Stimulated activated CD8-positive, alpha-beta memory T cell treated with anti-CD3 and anti-CD28 coated beads, Interleukin-7, amount 100 ng/mL, for 24 hours (primary cell): ENCODE measurements around the gene UAP1.
"Not testable (repeated sequence)": the region's sequence is repeated elsewhere in the genome, so short reads cannot be mapped to it uniquely, and the experiment has no call there.

Experiments
- DNase-seq: peaks from one replicate; pipeline ENCODE4 v3.0.0-alpha.2; 2020; ENCODE audit warnings: low read depth

Gene UAP1

GRCh38 chr1:162565460-162565859, 3.9 kb downstream of the UAP1 start:
- no peak for DNase-seq

DNA sequence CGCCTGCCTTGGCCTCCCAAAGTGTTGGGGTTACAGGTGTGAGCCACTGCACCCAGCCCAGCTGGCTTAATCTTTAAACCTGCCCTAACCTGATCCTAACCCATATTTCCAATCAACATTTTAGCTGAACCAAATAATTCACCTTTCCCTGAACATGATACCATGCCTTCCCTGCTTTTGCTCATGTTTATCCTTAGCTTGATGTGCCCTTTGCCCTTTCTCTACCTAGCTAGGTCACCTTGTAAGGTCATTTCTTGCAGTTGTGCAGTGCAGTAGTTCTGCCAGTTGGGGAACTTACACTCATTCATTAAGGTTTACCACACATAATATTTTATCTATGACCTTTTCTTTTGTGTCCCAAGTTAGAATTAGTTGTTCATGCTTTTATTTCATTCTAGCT, 5.3 kb downstream of the UAP1 start:
- DNase-seq, result no peak

DNA sequence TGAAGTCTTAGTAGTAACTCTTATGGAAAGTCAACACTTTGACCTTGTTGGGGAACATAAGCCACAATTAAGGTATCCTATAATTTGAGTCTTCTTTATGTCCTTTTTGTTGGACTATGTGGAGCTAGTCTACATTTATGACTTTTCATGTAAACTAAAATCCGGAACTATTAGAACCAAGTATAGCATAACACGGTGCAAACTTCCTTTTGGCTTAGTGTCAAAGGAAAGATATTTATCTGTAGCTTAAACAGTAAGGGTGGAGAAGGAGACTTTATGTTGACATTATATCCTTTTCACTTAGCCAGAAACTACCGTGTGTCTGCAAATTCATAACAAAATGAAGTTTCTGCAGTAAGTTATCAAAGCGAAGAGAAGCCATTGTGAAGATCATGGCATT, 7.3 kb downstream of the UAP1 start:
- no peak for DNase-seq

- DNase-seq, result no peak
These were observed 9.2 kb downstream of the UAP1 start for GRCh38 chr1:162570718-162571117.

DNA sequence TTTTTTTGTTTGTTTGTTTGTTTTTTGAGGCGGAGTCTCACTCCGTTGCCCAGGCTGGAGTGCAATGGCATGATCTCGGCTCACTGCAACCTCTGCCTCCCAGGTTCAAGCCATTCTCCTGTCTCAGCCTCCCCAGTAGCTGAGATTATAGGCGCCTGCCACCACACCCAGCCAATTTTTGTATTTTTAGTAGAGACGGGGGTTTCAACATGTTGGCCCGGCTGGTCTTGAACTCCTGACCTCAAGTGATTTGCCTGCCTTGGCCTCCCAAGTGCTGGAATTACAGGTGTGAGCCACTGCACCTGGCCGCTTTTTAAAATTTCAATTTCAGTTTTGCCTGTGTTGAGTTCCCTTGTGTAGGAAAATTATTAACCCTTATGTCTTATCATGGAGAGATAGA, 9.6 kb downstream of the UAP1 start:
- not testable (repeated sequence) for DNase-seq

- DNase-seq, result no peak
These were observed 10.2 kb downstream of the UAP1 start for GRCh38 chr1:162571696-162572095.

DNA sequence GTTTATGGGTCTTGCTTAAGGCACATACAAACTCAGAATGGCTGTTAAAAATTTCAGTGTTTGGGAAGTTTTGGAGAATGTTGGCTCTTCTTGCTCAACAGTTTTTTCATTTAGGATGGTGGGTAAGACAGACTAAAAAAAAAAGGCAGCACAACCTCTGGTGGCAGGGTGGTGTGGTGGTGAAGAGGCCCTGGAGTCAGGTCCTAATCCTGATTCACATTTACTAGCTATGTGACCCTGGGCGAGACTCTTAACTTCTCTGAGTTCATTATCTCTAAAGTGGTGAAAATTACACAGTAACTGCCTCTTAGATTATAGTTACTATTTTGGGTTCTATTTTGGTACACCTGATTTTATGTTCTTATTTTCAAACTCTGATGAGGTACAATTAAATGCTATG, 11.6 kb downstream of the UAP1 start:
- DNase-seq, result no peak

DNA sequence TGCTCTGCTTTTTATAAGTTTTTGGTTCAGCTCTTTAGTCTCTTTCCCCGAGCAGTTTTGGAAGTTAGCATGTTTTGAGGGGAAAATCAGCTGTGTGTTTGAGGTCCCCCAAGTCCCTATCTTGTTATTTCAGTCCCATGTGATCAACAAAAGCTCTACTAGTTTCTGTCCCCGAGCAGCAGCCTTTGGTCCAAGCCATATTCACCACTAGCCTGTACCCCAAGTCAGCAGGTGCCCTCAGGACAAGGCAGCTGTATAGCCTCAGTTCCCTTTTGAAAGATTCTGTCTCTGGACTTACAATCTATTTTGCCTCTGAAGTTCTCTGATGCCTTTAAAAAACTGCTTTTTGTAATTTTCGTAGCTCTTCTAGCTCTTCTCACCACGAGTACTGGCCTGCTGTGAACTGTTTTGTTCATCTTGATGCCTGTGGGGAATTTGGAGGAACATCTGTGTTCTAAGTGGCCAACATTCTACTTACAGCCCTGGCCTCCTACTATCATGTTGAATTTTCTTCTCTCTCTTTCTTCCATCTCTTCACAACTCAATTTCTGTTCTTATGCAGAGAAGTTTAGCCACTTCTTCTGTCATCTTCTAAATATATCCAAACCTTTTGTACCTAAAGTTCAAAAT, 16.7 kb downstream of the UAP1 start:
- no peak for DNase-seq

DNA sequence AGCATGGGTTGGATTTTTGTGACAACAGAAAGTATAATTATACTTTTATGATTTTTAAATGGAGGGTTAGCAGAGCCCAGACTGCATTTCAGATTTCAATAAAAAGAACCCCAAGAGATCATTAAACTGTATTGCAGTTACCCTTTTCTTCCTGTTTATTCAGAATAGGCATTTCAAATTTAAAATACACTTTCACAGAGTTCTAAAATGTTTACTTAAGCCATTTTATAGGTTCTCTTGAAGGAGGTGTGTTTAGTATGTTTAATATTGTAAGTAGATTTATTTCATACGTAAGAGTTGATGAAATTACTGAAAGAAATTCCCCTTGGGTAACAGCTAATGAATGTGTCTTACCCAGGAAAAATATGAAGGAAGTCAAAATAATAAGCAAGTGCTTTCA, 17.4 kb downstream of the UAP1 start:
- DNase-seq, result no peak

GRCh38 chr1:162580308-162580707, 18.8 kb downstream of the UAP1 start:
- DNase-seq, result no peak

DNA sequence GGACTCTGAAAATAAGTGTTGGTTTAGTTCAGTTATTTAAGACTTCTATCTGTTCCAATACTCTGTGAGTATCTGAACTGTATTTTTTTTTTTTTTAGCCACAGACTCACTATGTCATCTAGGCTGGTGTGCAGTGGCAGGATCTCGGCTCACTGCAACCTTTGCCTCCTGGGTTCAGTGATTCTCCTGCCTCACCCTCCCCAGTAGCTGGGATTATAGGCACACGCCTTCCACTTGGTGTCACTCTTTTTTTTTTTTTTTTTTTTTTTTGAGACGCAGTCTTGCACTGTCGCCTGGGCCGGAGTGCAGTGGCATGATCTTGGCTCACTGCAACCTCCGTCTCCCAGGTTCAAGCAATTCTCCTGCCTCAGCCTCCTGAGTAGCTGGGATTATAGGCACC, 21.4 kb downstream of the UAP1 start:
- DNase-seq, result not testable (repeated sequence)

DNA sequence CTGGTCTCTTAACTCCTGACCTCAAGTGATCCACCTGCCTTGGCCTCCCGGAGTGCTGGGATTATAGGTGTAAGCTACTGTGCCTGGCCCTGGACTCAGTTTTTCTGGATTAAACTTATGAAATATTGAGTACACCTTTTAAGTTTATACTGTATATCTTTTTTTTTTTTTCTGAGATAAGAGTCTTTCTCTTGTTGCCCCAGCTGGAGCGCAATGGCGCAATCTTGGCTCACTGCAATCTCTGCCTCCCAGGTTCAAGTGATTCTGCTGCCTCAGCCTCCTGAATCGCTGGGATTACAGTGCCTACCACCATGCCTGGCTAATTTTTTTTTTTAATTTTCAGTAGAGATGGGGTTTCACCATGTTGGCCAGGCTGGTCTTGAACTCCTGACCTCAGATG, 23.6 kb downstream of the UAP1 start:
- DNase-seq, result not testable (repeated sequence)

DNA sequence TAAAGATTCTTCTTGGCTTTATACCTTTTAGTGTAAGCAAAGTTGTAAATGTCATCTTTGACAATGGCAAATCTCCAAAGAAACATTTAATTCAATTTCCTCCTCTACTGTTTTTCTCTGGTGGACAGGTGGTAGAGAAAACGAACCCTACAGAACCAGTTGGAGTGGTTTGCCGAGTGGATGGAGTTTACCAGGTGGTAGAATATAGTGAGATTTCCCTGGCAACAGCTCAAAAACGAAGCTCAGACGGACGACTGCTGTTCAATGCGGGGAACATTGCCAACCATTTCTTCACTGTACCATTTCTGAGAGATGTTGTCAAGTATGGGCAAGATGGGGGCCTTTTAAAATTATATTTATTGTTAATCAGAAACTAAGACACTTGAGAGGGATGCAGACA, 25.8 kb downstream of the UAP1 start:
- DNase-seq, result no peak

- no peak for DNase-seq
These were observed 26.3 kb downstream of the UAP1 start for GRCh38 chr1:162587761-162588260.

DNA sequence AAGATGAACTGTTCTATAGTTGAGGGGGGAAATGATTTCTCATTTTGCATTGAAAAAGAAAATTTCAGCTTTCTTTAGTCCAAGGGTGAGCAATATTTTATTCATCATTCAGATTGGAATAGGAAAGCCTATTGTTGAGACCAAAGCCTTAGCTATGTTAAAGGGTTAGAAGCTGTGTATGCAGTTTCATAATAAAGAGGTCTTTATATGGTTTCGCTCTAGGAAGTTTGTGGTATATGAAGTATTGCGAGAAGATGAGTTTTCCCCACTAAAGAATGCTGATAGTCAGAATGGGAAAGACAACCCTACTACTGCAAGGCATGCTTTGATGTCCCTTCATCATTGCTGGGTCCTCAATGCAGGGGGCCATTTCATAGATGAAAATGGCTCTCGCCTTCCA, 28.6 kb downstream of the UAP1 start:
- no peak for DNase-seq

GRCh38 chr1:162590686-162591085, 29.2 kb downstream of the UAP1 start:
- no peak for DNase-seq

DNA sequence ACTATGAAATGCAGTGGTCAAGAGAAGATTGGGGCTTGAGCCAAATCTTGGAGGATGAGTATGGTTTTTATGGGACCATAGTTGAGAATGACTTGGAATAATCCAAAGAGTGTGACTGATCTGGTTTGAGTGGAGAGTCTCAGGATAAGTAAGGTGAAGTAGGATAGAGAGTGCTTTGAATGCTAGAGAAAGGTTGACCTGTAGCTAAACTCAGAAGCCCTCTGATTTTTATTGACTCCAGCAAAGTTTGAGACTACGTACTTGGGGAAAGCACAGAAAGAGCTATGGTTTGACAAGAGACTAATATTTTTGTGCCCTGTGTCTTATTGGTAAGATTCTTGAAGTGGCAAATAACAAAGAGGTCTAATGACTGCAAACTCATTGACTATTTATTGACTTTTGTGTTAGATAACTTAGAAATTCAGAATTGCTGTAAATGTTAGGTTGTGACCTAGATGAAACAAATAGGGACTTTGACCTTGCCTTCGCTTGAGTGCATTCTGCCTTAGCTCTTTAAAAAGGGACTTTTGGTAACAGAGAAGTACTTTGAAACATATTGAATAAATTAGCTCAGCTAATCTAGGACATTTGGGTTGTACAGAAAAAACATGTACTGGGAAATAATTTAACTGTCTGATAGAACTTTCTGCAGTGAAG, 35.1 kb downstream of the UAP1 start:
- DNase-seq, result no peak

DNA sequence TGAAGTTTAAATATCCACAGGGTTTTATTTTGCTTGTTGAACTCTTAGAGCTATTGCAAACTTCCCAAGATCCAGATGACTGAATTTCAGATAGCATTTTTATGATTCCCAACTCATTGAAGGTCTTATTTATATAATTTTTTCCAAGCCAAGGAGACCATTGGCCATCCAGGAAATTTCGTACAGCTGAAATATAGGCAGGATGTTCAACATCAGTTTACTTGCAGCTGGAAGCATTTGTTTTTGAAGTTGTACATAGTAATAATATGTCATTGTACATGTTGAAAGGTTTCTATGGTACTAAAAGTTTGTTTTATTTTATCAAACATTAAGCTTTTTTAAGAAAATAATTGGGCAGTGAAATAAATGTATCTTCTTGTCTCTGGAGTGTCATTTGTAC, 37.9 kb downstream of the UAP1 start:
- DNase-seq, result no peak

DNA sequence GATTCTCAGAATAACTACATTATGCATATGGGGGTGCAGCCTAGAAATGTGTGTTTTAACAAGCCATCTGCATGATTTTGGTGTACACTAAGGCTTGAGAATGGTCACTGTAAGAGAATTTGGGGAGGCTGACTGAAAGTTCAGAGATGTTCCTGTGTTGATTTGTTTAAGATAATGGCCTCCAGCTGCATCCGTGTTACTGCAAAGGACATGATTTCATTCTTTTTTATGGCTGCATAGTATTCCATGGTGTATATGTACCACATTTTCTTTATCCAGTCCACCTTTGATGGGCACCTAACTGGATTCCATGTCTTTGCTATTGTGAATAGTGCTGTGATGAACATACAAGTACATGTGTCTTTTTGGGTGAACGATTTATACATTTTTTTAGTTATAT, 41.6 kb downstream of the UAP1 start:
- DNase-seq, result not testable (repeated sequence)

DNA sequence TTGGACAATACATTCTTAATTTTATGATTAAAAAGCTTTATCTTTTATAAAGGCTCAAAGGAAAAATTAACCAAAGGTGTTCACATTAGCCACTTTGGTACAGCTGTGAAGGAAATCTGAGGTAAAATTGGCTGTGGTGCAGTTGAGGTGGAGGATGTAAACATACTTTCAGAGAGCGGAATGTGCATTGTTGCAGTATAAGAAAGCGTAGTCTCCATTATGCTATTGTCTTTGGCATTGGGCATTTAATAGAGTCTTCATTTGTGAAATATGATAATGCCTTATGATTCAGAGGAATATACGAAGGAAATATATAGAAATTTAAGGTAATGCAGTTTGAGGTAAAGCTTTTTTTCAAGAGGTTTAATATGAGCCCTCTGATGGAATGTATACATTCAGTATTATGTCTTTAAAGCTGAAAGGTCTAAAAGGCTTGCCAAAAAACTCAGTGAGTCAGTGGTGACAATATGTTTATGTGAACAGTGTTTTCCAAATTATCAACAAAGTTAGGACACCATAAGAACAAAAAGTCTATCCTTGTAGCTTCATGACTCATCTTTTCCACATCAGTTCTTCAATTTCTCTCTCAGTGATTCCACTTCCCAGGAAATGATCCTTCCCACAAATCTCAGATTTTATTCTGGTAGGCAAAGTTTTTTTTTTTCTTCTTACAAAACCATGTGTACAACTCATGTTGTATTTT, 43.9 kb downstream of the UAP1 start:
- DNase-seq, result no peak

- DNase-seq, result no peak
These were observed 47.8 kb downstream of the UAP1 start for GRCh38 chr1:162609306-162609705.

DNA sequence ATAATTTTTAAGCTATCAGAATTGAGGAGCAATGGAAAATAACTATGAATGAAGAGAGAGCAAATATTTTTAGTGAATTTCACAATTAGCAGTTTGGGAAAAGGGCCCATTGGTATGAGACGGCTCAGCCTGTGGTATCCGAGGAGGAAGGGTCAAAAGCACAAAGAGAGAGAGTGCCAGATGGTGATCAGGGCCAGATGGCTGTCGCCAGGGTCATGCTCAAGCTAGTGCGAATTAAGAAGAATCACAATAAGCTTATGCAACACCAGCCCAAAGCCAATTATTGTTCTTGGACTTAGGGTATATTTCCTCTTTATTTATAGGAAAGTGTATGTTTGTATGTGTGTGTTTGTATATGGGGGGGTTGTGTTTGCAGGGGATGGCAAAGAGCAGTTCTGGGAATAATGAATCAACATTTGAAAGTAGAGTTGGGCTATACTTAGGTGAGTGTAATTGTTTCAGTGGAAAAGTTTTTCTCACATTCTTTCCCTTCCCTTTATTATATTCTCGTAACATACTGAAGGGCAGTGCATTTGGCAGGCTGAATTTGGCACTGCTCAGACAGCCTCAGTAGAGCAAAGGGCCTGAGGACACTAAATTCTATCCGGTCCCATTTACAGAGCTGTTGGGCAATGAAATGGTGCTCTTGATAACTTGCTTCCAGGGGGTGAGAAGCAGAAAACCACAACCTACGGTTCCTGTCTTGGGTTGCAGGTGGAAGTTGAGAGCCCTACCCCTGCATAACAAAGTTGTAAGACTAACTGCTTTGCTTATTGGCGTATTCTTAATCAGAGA, 51.3 kb downstream of the UAP1 start:
- DNase-seq, result no peak

DNA sequence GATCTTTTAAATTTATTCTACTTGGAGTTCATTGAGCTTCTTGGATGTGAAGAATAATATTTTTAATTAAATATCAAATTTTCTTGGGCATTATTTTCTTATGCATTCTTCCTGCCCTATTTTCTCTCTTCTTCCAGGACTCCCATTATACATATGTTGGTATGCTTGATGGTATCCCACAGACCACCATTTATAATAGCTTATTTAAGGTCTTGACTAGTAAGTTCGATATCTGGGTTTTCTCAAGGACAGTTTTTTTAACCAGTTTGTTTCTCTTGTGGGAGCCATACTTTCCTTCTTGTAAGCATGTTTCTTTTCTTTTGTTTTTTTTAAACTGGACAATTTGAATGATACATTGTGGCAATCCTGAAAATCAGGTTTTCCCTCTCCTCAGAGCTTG, 55.3 kb downstream of the UAP1 start:
- no peak for DNase-seq
